HEK293 (cell line): ENCODE data around the gene CCNB1IP1.
A peak's percentile ranks its signal among the peaks of the same experiment; 100 is the strongest.

Source experiments
- BCL11B ChIP-seq: fragments of 450-650 bp; formaldehyde crosslinking; IDR thresholded peaks from 2 replicates; pipeline ENCODE4 v1.5.1; 2016; ENCODE audit warnings: low read depth, missing biosample characterization, missing genetic modification characterization
- EGR2 ChIP-seq: fragments of 450-650 bp; formaldehyde crosslinking; IDR thresholded peaks from 2 replicates; pipeline ENCODE4 v1.5.1; 2016; ENCODE audit warnings: low read depth, missing biosample characterization, missing genetic modification characterization
- GLI2 ChIP-seq: fragments of 450-650 bp; formaldehyde crosslinking; IDR thresholded peaks from 2 replicates; pipeline ENCODE4; 2017; ENCODE audit warnings: missing biosample characterization, missing genetic modification characterization, low read depth, borderline replicate concordance
- KLF10 ChIP-seq: fragments of 450-650 bp; IDR thresholded peaks from 2 replicates; pipeline ENCODE4 v1.5.1; 2018; ENCODE audit warnings: missing biosample characterization, mild to moderate bottlenecking, missing genetic modification characterization
- MYNN ChIP-seq: fragments of 450-650 bp; formaldehyde crosslinking; IDR thresholded peaks from 2 replicates; pipeline ENCODE4 v1.5.1; 2016; ENCODE audit warnings: missing biosample characterization, missing genetic modification characterization, borderline replicate concordance
- OVOL3 ChIP-seq: fragments of 450-650 bp; formaldehyde crosslinking; IDR thresholded peaks from 2 replicates; pipeline ENCODE4 v1.5.1; 2016; ENCODE audit warnings: missing biosample characterization, missing genetic modification characterization
- PRDM1 ChIP-seq: fragments of 450-650 bp; formaldehyde crosslinking; IDR thresholded peaks from 2 replicates; pipeline ENCODE4; 2016; ENCODE audit warnings: missing biosample characterization, missing genetic modification characterization
- PRDM4 ChIP-seq: fragments of 450-650 bp; formaldehyde crosslinking; IDR thresholded peaks from 2 replicates; pipeline ENCODE4 v1.5.1; 2017; ENCODE audit warnings: missing biosample characterization, missing genetic modification characterization
- PRDM6 ChIP-seq: fragments of 450-650 bp; formaldehyde crosslinking; IDR thresholded peaks from 2 replicates; pipeline ENCODE4 v1.5.1; 2017; ENCODE audit warnings: missing biosample characterization, missing genetic modification characterization
- SP2 ChIP-seq: fragments of 450-650 bp; formaldehyde crosslinking; IDR thresholded peaks from 2 replicates; pipeline ENCODE4 v1.5.1; 2016; ENCODE audit warnings: missing biosample characterization, missing genetic modification characterization
- SP3 ChIP-seq: fragments of 450-650 bp; formaldehyde crosslinking; IDR thresholded peaks from 2 replicates; pipeline ENCODE4 v1.5.1; 2016; ENCODE audit warnings: missing biosample characterization, missing genetic modification characterization
- ZBTB7A ChIP-seq: fragments of 450-650 bp; formaldehyde crosslinking; IDR thresholded peaks from 2 replicates; pipeline ENCODE4 v1.5.1; 2016; ENCODE audit warnings: low read depth, missing biosample characterization, missing genetic modification characterization
- ZNF133 ChIP-seq: fragments of 450-650 bp; formaldehyde crosslinking; IDR thresholded peaks from 2 replicates; pipeline ENCODE4 v1.5.1; 2016; ENCODE audit warnings: missing biosample characterization, missing genetic modification characterization
- ZNF148 ChIP-seq: fragments of 450-650 bp; formaldehyde crosslinking; IDR thresholded peaks from 2 replicates; pipeline ENCODE4 v1.5.0; 2017; ENCODE audit warnings: missing biosample characterization, missing genetic modification characterization, borderline replicate concordance
- ZNF16 ChIP-seq: fragments of 450-650 bp; formaldehyde crosslinking; IDR thresholded peaks from 2 replicates; pipeline ENCODE4 v1.5.1; 2016; ENCODE audit warnings: low read depth, missing biosample characterization, missing genetic modification characterization
- ZNF174 ChIP-seq: fragments of 450-650 bp; formaldehyde crosslinking; IDR thresholded peaks from 2 replicates; pipeline ENCODE4 v1.5.0; 2017; ENCODE audit warnings: missing biosample characterization, mild to moderate bottlenecking, missing genetic modification characterization
- ZNF202 ChIP-seq: fragments of 450-650 bp; formaldehyde crosslinking; IDR thresholded peaks from 2 replicates; pipeline ENCODE4 v1.5.1; 2016; ENCODE audit warnings: missing biosample characterization, missing genetic modification characterization, borderline replicate concordance
- ZNF214 ChIP-seq: fragments of 450-650 bp; formaldehyde crosslinking; IDR thresholded peaks from 2 replicates; pipeline ENCODE4 v1.5.1; 2017; ENCODE audit warnings: missing biosample characterization, mild to moderate bottlenecking, missing genetic modification characterization, borderline replicate concordance
- ZNF223 ChIP-seq: fragments of 450-650 bp; formaldehyde crosslinking; IDR thresholded peaks from 2 replicates; pipeline ENCODE4 v1.5.1; 2016; ENCODE audit warnings: missing biosample characterization, missing genetic modification characterization
- ZNF23 ChIP-seq: fragments of 450-650 bp; formaldehyde crosslinking; IDR thresholded peaks from 2 replicates; pipeline ENCODE4 v1.5.1; 2016; ENCODE audit warnings: missing biosample characterization, missing genetic modification characterization, borderline replicate concordance
- ZNF394 ChIP-seq: fragments of 450-650 bp; formaldehyde crosslinking; IDR thresholded peaks from 2 replicates; pipeline ENCODE4 v1.5.1; 2016; ENCODE audit warnings: missing biosample characterization, missing genetic modification characterization, mild to moderate bottlenecking, moderate library complexity, borderline replicate concordance
- ZNF423 ChIP-seq: fragments of 450-650 bp; formaldehyde crosslinking; IDR thresholded peaks from 2 replicates; pipeline ENCODE4 v1.5.1; 2016; ENCODE audit warnings: missing biosample characterization, missing genetic modification characterization
- ZNF558 ChIP-seq: fragments of 450-650 bp; formaldehyde crosslinking; IDR thresholded peaks from 2 replicates; pipeline ENCODE4 v1.5.1; 2016; ENCODE audit warnings: missing biosample characterization, missing genetic modification characterization
- ZNF585B ChIP-seq: fragments of 450-650 bp; formaldehyde crosslinking; IDR thresholded peaks from 2 replicates; pipeline ENCODE4 v1.5.1; 2016; ENCODE audit warnings: missing biosample characterization, missing genetic modification characterization
- ZNF600 ChIP-seq: fragments of 450-650 bp; formaldehyde crosslinking; IDR thresholded peaks from 2 replicates; pipeline ENCODE4 v1.5.1; 2016; ENCODE audit warnings: missing biosample characterization, missing genetic modification characterization
- ZNF623 ChIP-seq: fragments of 450-650 bp; formaldehyde crosslinking; IDR thresholded peaks from 2 replicates; pipeline ENCODE4 v1.5.1; 2016; ENCODE audit warnings: missing biosample characterization, missing genetic modification characterization
- ZNF624 ChIP-seq: fragments of 450-650 bp; formaldehyde crosslinking; IDR thresholded peaks from 2 replicates; pipeline ENCODE4 v1.5.1; 2017; ENCODE audit warnings: missing biosample characterization, missing genetic modification characterization
- ZNF654 ChIP-seq: fragments of 450-650 bp; formaldehyde crosslinking; IDR thresholded peaks from 2 replicates; pipeline ENCODE4 v1.5.1; 2016; ENCODE audit warnings: low read depth, missing biosample characterization, missing genetic modification characterization
- ZNF707 ChIP-seq: fragments of 450-650 bp; formaldehyde crosslinking; IDR thresholded peaks from 2 replicates; pipeline ENCODE4 v1.5.1; 2016; ENCODE audit warnings: missing biosample characterization, missing genetic modification characterization
- ZNF776 ChIP-seq: fragments of 450-650 bp; formaldehyde crosslinking; IDR thresholded peaks from 2 replicates; pipeline ENCODE4 v1.5.0; 2017; ENCODE audit warnings: missing biosample characterization, missing genetic modification characterization, borderline replicate concordance
- ZNF777 ChIP-seq: fragments of 450-650 bp; formaldehyde crosslinking; IDR thresholded peaks from 2 replicates; pipeline ENCODE4 v1.5.1; 2017; ENCODE audit warnings: missing biosample characterization, missing genetic modification characterization, borderline replicate concordance
- ZSCAN16 ChIP-seq: fragments of 450-650 bp; formaldehyde crosslinking; IDR thresholded peaks from 2 replicates; pipeline ENCODE4 v1.5.1; 2016; ENCODE audit warnings: missing biosample characterization, missing genetic modification characterization
- ZSCAN4 ChIP-seq: fragments of 450-650 bp; formaldehyde crosslinking; IDR thresholded peaks from 2 replicates; pipeline ENCODE4 v1.5.1; 2017; ENCODE audit warnings: missing biosample characterization, missing genetic modification characterization

CCNB1IP1 gene

GRCh38 chr14:20305265-20306078 is 27.6 kb downstream of the CCNB1IP1 start, which contains the start of gene TTC5 (continued):
- TF ChIP-seq ZNF654 (tag by site-specific recombination): no peak
- TF ChIP-seq BCL11B (tag by site-specific recombination): no peak
- no peak for TF ChIP-seq PRDM4 (tag by site-specific recombination)
- no peak for TF ChIP-seq GLI2
- 0 out of 2 replicates have a peak, but pooled peaks have one; percentile 24 for TF ChIP-seq KLF10 (tag by site-specific recombination)
- TF ChIP-seq ZNF585B (tag by site-specific recombination): no peak
- no peak for TF ChIP-seq ZNF214 (tag by site-specific recombination)
- peak; percentile 70; the same call in 1 of the 2 replicates for TF ChIP-seq ZNF394
- TF ChIP-seq ZNF174: no peak
- TF ChIP-seq PRDM6 (tag by site-specific recombination): no peak
- no peak for TF ChIP-seq ZNF624 (tag by site-specific recombination)
- no peak for TF ChIP-seq ZNF16
- TF ChIP-seq ZNF23: no peak
- TF ChIP-seq ZNF707 (tag by site-specific recombination): no peak
- peak; percentile 77; the same call in 1 of the 2 replicates for TF ChIP-seq ZNF600 (tag by site-specific recombination)
- TF ChIP-seq ZNF558 (tag by site-specific recombination): peak; percentile 65; the same call in 1 of the 2 replicates
- no peak for TF ChIP-seq ZNF133 (tag by site-specific recombination)
- no peak; the same call in 1 of the 2 replicates for TF ChIP-seq SP2 (tag by site-specific recombination)
- TF ChIP-seq ZNF777 (tag by site-specific recombination): no peak
- TF ChIP-seq ZNF223 (tag by site-specific recombination): no peak
- TF ChIP-seq ZNF776 (tag by site-specific recombination): no peak
- TF ChIP-seq ZNF423: no peak
- peak; percentile 67 for TF ChIP-seq EGR2 (tag by site-specific recombination)
- TF ChIP-seq ZNF148 (tag by site-specific recombination): no peak
- TF ChIP-seq MYNN: no peak
- TF ChIP-seq ZSCAN16 (tag by site-specific recombination): no peak
- TF ChIP-seq ZNF623 (tag by site-specific recombination): peak; percentile 43
- TF ChIP-seq OVOL3 (tag by site-specific recombination): 0 out of 2 replicates have a peak, but pooled peaks have one; percentile 54
- TF ChIP-seq ZSCAN4 (tag by site-specific recombination): peak; percentile 47; the same call in 1 of the 2 replicates
- TF ChIP-seq ZBTB7A (tag by site-specific recombination): no peak
- TF ChIP-seq SP3 (tag by site-specific recombination): peak; percentile 74
- TF ChIP-seq ZNF202 (tag by site-specific recombination): no peak
- TF ChIP-seq PRDM1 (tag by site-specific recombination): no peak
